Fibroblast of skin of back (primary cell): ENCODE measurements around the gene LZTR1.

ENCODE experiments used
- DNase-seq: peaks from one replicate; pipeline ENCODE4 v3.0.0-alpha.2; 2013

Gene LZTR1

GRCh38 chr22:20980938-20981722, 967 bp upstream of the LZTR1 start:
- no peak for DNase-seq

DNA sequence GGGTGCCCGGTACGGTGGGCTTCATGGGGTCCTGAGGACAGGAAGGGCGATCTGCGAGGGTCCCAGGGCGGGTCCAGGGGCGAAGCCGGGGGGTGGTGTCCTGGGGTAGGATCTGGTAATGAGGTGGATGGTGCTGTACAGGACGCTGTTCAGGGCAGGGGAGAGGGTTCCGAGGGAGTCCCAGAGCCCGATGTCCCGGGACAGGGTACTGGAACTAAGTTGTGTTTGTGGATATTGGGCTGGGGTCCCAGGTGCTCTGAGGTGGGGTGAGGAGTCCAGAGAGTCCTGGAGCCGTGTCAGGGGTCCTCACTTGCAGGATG, 426 bp downstream of the LZTR1 start:
- no peak for DNase-seq

DNA sequence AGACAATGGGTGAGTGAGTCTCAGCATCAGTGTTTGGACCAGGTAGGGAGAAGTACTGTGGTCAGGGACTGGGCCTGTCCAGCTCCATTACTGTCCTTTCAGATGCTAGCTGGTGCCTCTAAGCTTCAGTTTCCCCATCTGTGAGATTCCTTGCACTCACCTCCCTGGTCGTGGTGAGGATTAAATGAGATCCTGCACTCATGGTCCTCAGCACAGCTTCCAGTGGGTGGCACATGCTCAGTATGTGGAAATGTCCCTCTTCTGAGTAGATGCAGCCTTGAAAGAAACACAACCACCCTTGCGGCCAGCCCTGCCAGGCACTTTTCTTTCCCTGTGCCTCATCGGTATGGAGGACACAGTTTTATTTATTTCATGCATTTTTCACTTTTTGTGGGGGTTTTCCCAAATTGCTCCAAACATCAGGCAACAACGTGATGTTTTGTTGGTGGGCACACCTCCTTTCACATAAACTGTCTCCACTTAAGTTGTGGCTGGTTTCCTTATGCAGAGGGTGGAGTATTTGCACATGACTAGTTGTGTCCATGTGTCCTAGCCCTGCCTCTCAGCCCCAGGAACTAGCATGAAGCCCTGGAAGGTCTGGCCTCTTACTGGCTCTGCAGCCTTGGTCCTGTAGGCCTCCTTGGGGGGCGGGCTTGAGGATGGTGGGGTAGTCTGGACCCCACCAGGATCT, 1.1 kb downstream of the LZTR1 start:
- DNase-seq, result no peak

DNA sequence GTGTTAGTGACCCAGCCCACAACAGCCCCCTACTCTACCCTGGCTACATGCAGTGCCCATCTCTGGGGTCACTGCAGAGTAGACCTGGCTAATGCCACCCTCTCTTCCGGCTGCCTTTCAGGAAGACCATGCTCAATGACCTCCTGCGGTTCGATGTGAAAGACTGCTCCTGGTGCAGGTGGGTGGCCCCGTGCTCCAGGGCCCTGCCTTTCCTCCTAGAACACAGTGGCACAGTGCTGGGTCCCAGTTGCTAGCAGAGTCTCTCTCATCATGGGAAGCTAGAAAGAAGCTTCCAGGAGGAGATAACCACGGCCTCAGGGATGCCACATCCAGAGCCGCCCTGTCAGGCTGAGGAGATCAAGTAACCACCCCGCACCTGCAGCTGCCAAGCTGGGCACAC, 3.6 kb downstream of the LZTR1 start:
- no peak for DNase-seq

- DNase-seq, result no peak
Measured at GRCh38 chr22:20986365-20986764, 4.3 kb downstream of the LZTR1 start.

- no peak for DNase-seq
Measured at GRCh38 chr22:20987375-20987774, 5.3 kb downstream of the LZTR1 start.

DNA sequence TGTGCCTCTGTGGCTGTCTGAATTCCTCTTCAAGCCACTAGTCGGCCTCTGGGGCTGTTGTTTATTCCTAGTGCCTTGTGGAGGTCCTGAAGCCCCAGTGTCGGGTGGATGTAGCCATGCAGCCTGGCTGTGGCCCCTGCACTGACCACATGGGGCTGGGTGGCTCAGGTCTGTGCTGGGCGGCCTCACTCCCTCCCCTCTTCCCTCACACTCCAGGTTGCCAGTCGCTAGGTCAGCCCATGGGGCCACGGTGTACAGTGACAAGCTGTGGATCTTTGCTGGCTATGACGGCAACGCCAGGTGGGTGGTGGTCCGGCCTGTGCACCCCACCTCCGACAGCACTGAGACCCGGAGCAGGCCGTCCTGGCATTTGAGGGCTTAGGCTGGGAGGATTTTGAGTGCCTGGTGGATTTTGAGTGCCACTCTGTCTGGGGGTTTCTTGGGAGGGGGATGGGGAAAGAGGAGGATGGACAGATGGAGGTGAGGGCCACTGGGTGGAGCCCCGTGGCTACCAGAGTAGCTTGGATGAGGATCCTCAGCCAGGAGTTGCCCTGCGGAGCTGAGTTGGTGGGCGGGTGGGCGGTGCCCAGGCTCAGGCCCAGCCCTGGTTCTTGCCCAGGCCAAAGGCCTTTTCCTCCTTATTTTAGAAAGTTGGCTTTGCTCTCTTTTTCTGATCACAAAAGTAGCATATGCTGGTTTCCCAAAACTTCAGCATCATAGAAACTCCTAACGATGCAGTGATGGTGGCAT, 6.7 kb downstream of the LZTR1 start:
- no peak for DNase-seq

- DNase-seq, result no peak
Measured at GRCh38 chr22:20989323-20990138, 7.4 kb downstream of the LZTR1 start.

- DNase-seq, result no peak
Measured at GRCh38 chr22:20990184-20991180, 8.4 kb downstream of the LZTR1 start.

- no peak for DNase-seq
Measured at GRCh38 chr22:20991252-20992055, 9.4 kb downstream of the LZTR1 start.

DNA sequence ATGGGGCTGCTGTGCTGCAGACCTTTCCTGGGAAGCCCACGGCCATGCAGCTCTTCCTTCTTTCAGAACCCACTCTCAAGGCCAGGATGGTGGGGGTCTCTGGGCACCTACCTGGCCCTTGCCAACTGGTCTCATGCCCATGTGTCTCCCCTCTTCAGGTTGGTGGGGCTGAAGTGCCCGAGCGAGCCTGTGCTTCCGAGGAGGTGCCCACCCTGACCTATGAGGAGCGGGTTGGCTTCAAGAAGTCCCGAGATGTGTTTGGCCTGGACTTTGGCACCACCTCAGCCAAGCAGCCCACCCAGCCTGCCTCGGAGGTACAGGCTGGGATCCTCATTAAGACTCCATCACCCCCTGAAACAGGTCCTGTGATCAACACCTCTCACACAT, 10.0 kb downstream of the LZTR1 start:
- no peak for DNase-seq

DNA sequence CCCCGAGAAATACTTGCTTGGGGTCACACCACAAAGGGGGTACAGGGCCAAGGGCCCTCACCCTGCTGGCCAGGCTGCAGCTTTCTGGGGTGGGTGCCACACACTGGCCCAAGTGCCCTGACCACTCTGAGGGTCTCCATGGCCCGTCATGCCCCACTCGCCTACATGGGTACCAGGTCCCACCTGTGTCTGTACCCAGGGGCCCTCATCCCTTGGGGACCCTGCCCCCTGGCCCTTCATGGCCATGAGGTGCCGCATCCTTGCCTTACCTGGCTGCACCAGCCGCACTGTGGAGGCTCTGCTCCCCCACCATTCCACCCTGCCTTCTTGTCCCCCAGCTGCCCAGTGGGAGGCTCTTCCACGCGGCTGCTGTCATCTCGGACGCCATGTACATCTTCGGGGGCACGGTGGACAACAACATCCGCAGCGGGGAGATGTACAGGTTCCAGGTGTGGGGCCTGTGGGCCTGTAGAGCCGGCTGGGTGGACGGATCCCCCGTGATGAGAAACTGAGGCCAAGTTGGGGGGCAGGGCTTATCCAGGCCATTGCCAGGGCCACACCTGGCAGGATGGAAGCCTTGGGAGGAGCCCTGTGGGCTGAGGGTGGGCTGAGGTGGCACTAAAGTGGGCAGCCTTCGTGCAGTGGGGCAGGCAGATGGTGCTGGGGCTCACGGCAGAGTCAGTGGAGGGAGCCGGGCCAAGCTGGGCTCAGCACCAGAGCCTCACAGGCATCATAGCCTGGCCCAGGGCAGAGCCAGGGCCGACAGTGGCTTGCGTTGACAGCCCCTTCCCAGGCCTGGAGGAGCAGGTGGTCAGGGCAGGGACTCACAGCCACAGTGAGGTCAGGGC, 10.6 kb downstream of the LZTR1 start:
- DNase-seq, result no peak

DNA sequence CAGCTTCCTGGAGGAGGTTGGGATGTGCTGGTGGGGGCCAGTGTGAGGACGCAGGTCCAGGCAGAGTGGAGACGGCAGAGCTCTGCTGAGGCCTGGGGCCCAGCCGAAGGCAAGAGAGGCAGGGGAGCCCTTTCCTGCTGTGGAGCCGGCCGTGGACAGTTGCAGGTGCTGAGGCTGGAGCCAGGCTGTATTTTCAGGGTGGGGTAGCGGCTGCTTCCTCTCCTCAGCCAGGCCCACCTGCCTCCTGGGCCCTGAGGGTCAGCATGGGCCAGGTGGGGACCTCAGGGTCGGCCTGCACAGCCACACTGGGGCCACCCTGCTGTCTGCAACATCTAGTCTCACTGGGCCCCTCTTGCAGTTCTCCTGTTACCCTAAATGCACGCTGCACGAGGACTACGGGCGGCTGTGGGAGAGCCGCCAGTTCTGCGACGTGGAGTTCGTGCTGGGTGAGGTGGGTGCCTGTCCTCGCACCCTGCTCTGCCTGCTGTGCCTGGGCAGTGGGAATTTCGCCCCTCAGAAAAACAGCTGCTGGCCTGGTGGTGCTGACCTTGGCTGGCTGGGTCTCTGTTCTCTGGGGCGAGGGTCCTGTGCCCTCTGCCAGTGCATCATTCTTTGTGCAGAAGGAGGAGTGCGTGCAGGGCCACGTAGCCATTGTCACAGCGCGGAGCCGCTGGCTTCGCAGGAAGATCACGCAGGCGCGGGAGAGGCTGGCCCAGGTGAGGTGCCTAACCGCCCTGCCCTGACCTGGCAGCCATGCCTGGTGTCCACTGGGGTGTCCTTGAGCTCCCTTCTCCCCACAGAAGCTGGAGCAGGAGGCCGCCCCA, 11.4 kb downstream of the LZTR1 start:
- no peak for DNase-seq

- DNase-seq, result no peak
Measured at GRCh38 chr22:20994128-20994901, 12.2 kb downstream of the LZTR1 start.

DNA sequence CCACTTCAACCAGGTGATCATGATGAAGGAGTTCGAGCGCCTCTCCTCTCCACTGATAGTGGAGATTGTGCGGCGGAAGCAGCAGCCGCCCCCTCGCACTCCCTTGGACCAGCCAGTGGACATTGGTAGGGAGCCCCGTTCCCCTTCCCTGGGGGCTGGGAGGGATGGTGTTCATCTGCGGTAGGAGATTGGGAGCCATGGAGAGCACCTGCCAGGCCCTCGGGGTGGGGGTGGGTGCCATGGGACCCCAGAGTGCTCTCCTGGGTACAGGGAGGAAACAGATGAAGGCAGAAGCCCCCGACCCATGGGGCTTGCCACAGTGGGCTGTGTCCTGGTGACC, 12.8 kb downstream of the LZTR1 start:
- no peak for DNase-seq

GRCh38 chr22:20995329-20996030, 13.4 kb downstream of the LZTR1 start:
- no peak for DNase-seq

- DNase-seq, result no peak
Measured at GRCh38 chr22:20996031-20996410, 13.9 kb downstream of the LZTR1 start.
